ENCODE data around the gene MAFB.

DNA sequence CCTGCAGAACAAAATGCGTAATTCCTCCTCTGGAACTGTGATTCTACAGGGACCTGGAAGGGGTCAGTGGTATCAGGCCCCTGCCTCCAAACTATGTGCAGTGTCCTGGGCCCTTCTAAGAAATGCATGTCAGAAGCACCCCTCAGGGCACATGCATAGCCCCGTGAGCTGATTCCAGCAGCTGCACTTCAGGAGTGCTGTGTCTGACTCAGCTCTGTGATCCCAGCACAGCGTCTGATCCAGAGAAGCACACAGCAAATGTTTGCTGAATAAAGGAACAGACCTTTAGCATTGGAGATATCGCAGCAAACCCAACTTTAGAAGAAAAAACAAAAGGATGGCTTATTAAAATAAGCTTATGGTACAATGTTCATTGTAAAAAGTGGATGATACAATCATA lies 15.8 kb upstream of the MAFB start:
- TF ChIP-seq, protein P1, sequence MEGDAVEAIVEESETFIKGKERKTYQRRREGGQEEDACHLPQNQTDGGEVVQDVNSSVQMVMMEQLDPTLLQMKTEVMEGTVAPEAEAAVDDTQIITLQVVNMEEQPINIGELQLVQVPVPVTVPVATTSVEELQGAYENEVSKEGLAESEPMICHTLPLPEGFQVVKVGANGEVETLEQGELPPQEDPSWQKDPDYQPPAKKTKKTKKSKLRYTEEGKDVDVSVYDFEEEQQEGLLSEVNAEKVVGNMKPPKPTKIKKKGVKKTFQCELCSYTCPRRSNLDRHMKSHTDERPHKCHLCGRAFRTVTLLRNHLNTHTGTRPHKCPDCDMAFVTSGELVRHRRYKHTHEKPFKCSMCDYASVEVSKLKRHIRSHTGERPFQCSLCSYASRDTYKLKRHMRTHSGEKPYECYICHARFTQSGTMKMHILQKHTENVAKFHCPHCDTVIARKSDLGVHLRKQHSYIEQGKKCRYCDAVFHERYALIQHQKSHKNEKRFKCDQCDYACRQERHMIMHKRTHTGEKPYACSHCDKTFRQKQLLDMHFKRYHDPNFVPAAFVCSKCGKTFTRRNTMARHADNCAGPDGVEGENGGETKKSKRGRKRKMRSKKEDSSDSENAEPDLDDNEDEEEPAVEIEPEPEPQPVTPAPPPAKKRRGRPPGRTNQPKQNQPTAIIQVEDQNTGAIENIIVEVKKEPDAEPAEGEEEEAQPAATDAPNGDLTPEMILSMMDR (IDR thresholded peaks at IDR 0.05): no peak
- TF ChIP-seq POLR2A (IDR thresholded peaks at IDR 0.05): no peak
